Measurements from ENCODE around the gene ROPN1L.

The ROPN1L gene

DNA sequence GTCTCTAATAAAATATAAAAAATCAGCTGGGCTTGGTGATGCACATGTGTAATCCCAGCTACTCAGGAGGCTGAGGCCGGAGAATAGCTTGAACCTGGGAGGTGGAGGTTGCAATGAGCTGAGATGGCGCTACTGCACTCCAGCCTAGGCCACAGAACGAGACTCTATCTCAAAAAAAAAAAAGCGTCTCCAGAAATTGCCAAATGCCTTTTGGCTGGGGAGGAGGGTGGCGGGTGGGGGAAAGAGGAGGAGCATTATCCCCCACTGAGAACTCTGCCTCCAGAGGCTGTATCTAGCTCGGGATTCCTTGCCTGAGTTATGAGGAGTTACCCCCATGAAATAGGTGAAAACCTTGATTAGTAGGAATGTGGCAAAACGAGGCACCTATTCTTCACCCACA is 4.8 kb downstream of the ROPN1L start:
- TF ChIP-seq POLR2AphosphoS5 (IDR thresholded peaks at IDR 0.05; ENCODE audit: low read depth, low read length), result no peak
- no peak for TF ChIP-seq SIN3A (IDR thresholded peaks at IDR 0.05; ENCODE audit: borderline replicate concordance, insufficient read depth, low read length)
- TF ChIP-seq TAF1 (IDR thresholded peaks at IDR 0.05; ENCODE audit: borderline replicate concordance, insufficient read depth, low read length), result no peak

DNA sequence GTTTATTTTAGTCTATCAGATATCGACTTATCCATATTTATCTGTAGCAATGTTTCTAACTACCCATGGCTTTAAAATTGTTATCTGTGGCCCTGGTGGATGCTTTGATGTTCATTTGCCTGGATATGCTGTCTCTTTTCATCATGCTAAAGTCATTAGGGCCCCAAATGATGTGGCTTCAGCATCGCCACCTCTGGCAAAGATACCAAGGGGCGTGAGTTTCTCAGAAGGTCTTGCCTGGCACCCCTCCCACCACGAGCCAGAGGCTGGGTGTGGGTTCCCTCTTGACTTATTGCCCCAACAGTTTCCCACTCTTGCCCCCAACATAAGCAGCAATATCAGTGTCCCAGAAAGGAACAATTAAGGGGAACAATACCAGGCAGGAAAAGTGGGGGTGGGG is 5.4 kb downstream of the ROPN1L start:
- TF ChIP-seq FOXP2 (optimal IDR thresholded peaks at IDR 0.05; ENCODE audit: borderline replicate concordance, extremely low read depth, extremely low read length, insufficient read depth) (no peak), REST (IDR thresholded peaks at IDR 0.05; ENCODE audit: insufficient read depth in 1 of 2, low read depth in 2 of 2, low read length in 2 of 2) (no peak), POLR2AphosphoS5 (IDR thresholded peaks at IDR 0.05; ENCODE audit: low read depth, low read length) (no peak), SIN3A (IDR thresholded peaks at IDR 0.05; ENCODE audit: borderline replicate concordance, insufficient read depth, low read length) (no peak), TAF1 (IDR thresholded peaks at IDR 0.05; ENCODE audit: borderline replicate concordance, insufficient read depth, low read length) (no peak)

GRCh38 chr5:10448754-10449360 is 7.2 kb downstream of the ROPN1L start:
- TF ChIP-seq TAF1 (IDR thresholded peaks at IDR 0.05; ENCODE audit: borderline replicate concordance, insufficient read depth, low read length) (no peak), FOXP2 (optimal IDR thresholded peaks at IDR 0.05; ENCODE audit: borderline replicate concordance, extremely low read depth, extremely low read length, insufficient read depth) (no peak), SIN3A (IDR thresholded peaks at IDR 0.05; ENCODE audit: borderline replicate concordance, insufficient read depth, low read length) (no peak), POLR2AphosphoS5 (IDR thresholded peaks at IDR 0.05; ENCODE audit: low read depth, low read length) (no peak), REST (IDR thresholded peaks at IDR 0.05; ENCODE audit: insufficient read depth in 1 of 2, low read depth in 2 of 2, low read length in 2 of 2) (no peak)

DNA sequence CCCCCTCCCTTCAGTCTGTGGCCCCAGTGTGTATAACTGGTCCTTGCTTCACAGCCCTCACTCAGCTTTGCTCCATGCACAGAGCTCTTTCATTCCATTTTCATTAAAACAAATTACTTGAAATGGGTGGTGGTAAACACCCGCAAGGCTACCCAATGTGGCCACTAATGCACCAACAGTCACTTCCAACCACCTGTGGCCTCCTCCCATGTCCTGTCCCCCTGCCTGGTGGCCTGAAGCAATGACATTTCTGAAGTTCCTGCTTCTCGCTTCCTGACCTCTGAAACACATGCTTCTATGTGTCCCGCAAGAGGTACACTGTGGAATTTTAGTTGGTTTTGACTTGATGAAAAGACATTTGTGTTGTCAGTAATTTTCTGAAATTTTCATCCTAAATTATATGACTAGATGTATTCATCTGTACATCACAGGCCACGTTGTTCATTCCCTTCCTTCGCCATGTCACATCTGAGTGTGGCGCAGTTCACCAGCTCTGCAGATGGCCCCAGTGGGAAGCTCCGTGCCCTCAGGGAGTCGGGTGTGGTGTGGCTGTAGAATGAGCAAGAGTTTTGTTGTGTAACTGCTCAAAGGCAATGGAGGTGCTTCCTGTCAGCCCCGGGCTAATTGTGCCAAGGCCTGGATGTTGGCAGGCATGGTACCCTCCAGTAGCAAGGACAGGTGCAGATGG is 9.6 kb downstream of the ROPN1L start:
- no peak for TF ChIP-seq TAF1 (IDR thresholded peaks at IDR 0.05; ENCODE audit: borderline replicate concordance, insufficient read depth, low read length)
- TF ChIP-seq REST (IDR thresholded peaks at IDR 0.05; ENCODE audit: insufficient read depth in 1 of 2, low read depth in 2 of 2, low read length in 2 of 2), result no peak
- TF ChIP-seq POLR2AphosphoS5 (IDR thresholded peaks at IDR 0.05; ENCODE audit: low read depth, low read length), result no peak
- no peak for TF ChIP-seq FOXP2 (optimal IDR thresholded peaks at IDR 0.05; ENCODE audit: borderline replicate concordance, extremely low read depth, extremely low read length, insufficient read depth)
- no peak for TF ChIP-seq SIN3A (IDR thresholded peaks at IDR 0.05; ENCODE audit: borderline replicate concordance, insufficient read depth, low read length)

DNA sequence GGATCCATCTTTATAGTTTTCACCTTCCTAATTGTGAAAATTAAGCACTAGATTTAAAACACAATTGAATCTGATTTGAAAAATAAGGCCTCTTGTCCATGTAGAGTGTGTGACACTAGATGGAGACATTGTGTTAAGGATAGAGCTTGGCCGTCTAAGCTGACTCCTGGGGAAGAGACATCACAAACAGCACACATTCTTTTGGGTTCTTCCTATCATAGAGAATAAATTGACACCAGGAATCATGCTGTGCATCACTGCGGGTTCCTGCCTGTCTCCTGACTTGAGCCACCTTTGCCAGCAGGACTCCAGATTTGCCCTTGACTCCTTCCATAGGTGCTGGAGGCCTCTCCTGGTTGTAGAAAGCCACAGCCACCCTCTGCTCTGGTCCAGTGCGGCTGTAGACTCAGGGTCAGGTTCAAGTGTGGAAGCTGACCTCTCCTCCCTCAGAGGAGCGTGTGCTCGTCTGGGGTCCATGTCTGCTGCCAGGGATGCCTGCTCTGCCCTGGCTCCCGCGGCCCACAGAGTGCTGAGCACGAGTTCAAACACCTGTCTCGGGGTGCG is 11.2 kb downstream of the ROPN1L start:
- TF ChIP-seq FOXP2 (optimal IDR thresholded peaks at IDR 0.05; ENCODE audit: borderline replicate concordance, extremely low read depth, extremely low read length, insufficient read depth) (no peak), POLR2AphosphoS5 (IDR thresholded peaks at IDR 0.05; ENCODE audit: low read depth, low read length) (no peak), REST (IDR thresholded peaks at IDR 0.05; ENCODE audit: insufficient read depth in 1 of 2, low read depth in 2 of 2, low read length in 2 of 2) (no peak), TAF1 (IDR thresholded peaks at IDR 0.05; ENCODE audit: borderline replicate concordance, insufficient read depth, low read length) (no peak), SIN3A (IDR thresholded peaks at IDR 0.05; ENCODE audit: borderline replicate concordance, insufficient read depth, low read length) (no peak)

Measured in PFSK-1 (cell line).